Measurements from ENCODE around the gene COL2A1. TPM values are rescaled to one million over a fixed set of nuclear protein-coding genes. Genes with fewer than 3 reads are reported as not detected.

Gene COL2A1
- total and polyA plus RNA-seq, 5 donors from 2014 or later = not detected

DNA sequence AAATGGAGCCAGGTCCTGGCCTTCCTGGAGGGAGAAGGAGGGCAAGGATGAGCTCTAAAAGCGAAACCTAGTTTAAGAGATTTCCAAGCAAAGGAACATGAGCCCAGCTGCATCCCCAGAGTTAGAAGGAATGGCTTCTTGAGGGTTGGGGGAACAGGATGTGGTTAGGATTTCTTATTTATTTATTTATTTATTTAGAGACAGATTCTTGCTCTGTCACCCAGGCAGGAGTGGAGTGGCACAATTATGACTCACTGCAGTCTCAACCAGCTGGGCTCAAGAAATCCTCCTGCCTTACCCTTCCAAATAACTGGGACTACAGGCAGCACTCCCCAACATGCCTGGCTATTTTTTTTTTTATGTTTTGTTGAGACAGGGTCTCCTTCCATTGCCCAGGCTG is 66.2 kb downstream of the COL2A1 start:
- peaks cover 29% of the 10 kb centered on the region for H3K27me3 Mint-ChIP-seq
- H3K36me3 Mint-ChIP-seq = no peaks in the 10 kb centered on the region
- ATAC-seq (ENCODE audit: low read depth in 2 of 2) (no peak), DNase-seq (no peak)
- H3K4me1 Mint-ChIP-seq = peaks cover 0 to 5% (median 2%) of the 10 kb centered on the region in 4 donors
- Histone ChIP-seq H3K27me3 (ENCODE audit: control insufficient read depth, insufficient read depth, low read length) (no peaks in the 10 kb centered on the region), H3K27ac (ENCODE audit: insufficient read depth, low read length, poor library complexity, severe bottlenecking) (no peak overlapping the region), H3K4me3 (ENCODE audit: low read depth, low read length) (no peak overlapping the region), H3K4me1 (ENCODE audit: control insufficient read depth, insufficient read depth, low read length, poor library complexity, severe bottlenecking) (no peaks in the 10 kb centered on the region), H3K9me3 (ENCODE audit: control insufficient read depth in 2 of 2, low read length in 2 of 2) (no peaks in the 10 kb centered on the region), H3K36me3 (ENCODE audit: control insufficient read depth, insufficient read depth, low read length) (no peaks in the 10 kb centered on the region)
- H3K27ac Mint-ChIP-seq = no peak overlapping the region
- H3K4me3 Mint-ChIP-seq = no peak overlapping the region
- peaks cover 0 to 3% (median 0%) of the 10 kb centered on the region in 7 donors for H3K9me3 Mint-ChIP-seq

- peaks cover 0 to 3% (median 0%) of the 10 kb centered on the region in 7 donors for H3K9me3 Mint-ChIP-seq
- Histone ChIP-seq H3K4me3 (ENCODE audit: low read depth, low read length) (no peak overlapping the region), H3K27ac (ENCODE audit: insufficient read depth, low read length, poor library complexity, severe bottlenecking) (no peak overlapping the region), H3K4me1 (ENCODE audit: control insufficient read depth, insufficient read depth, low read length, poor library complexity, severe bottlenecking) (no peaks in the 10 kb centered on the region), H3K36me3 (ENCODE audit: control insufficient read depth, insufficient read depth, low read length) (no peaks in the 10 kb centered on the region), H3K9me3 (ENCODE audit: control insufficient read depth in 2 of 2, low read length in 2 of 2) (no peaks in the 10 kb centered on the region), H3K27me3 (ENCODE audit: control insufficient read depth, insufficient read depth, low read length) (peaks cover 4% of the 10 kb centered on the region)
- no peak overlapping the region for H3K4me3 Mint-ChIP-seq
- no peaks in the 10 kb centered on the region for H3K4me1 Mint-ChIP-seq
- no peak overlapping the region for H3K27ac Mint-ChIP-seq
- H3K36me3 Mint-ChIP-seq = no peaks in the 10 kb centered on the region
- H3K27me3 Mint-ChIP-seq = peaks cover 27% of the 10 kb centered on the region
- DNase-seq (no peak), ATAC-seq (ENCODE audit: low read depth in 2 of 2) (no peak)
Measured at GRCh38 chr12:47935184-47935583, 69.1 kb downstream of the COL2A1 start.

DNA sequence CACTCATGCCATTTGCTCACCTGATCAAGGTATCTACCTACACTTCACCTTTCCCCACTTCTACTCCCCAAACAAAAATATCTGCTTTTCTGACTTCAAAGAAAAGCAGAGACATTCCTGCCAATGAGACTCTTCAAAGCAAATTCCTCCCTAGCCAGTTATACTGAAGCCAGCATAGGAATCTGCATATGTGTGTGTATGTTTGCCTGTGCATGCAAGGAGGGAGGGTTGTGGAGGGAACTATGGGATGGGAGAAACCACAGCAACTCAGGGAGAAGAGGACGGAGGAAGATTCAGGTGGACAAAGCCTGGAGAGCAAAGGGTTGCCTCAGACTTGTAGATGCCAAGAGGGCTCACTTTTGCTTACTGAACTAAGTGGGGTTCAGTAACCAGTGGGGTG is 73.1 kb downstream of the COL2A1 start:
- Mint-ChIP-seq H3K36me3 (no peaks in the 10 kb centered on the region), H3K27me3 (peaks cover 22% of the 10 kb centered on the region), H3K27ac (no peak overlapping the region), H3K4me1 (no peaks in the 10 kb centered on the region), H3K9me3 (peaks cover 0 to 4% (median 0%) of the 10 kb centered on the region in 7 donors), H3K4me3 (no peak overlapping the region)
- ATAC-seq (ENCODE audit: low read depth in 2 of 2) = no peak
- Histone ChIP-seq H3K27me3 (ENCODE audit: control insufficient read depth, insufficient read depth, low read length) (peaks cover 4% of the 10 kb centered on the region), H3K36me3 (ENCODE audit: control insufficient read depth, insufficient read depth, low read length) (no peaks in the 10 kb centered on the region), H3K4me3 (ENCODE audit: low read depth, low read length) (no peak overlapping the region), H3K27ac (ENCODE audit: insufficient read depth, low read length, poor library complexity, severe bottlenecking) (no peak overlapping the region), H3K4me1 (ENCODE audit: control insufficient read depth, insufficient read depth, low read length, poor library complexity, severe bottlenecking) (no peaks in the 10 kb centered on the region), H3K9me3 (ENCODE audit: control insufficient read depth in 2 of 2, low read length in 2 of 2) (no peaks in the 10 kb centered on the region)
- no peak for DNase-seq

DNA sequence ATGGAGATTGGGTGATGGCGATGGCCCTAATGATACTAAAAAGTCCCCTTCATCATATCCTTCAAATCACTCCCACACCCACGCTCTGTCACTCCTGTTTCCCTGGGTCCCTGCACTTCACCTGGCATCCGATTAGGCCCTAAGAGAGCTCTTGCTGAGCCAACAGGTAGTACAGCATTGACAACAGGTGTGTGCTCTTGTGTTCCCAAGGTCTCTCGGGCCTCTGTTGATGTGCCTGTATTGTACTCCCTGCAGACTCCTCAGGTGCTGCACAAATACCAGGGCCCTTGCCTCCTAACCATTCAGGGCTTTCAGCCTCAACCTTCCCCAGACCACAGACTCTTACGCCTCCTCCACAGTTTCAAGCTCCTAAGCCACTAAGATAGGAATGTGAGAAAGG is 73.6 kb downstream of the COL2A1 start:
- H3K4me3 Mint-ChIP-seq = no peak overlapping the region

DNA sequence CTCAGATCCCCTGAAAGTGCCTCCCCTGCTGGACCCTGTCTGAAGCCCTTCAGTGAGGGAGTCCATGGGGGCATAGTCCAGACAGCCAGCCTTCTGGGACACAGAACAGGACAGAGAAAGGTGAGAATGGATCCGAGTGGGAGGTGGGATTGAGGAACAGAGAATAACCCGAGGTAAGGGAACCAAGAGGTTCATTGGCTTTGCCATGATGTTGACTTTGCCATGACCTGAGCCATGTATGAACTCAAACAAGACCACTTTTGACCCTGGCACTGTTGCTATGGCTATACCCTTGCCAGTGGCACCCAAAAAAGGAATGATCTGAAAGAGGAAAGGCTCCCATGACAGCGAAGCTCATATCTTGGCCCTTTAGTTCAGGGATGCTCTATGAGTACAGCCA is 76.9 kb downstream of the COL2A1 start:
- DNase-seq = no peak

More for the DNA sequence above, 73.6 kb downstream of the COL2A1 start:
- Mint-ChIP-seq H3K27me3 (peaks cover 18% of the 10 kb centered on the region), H3K9me3 (peaks cover 0 to 4% (median 0%) of the 10 kb centered on the region in 7 donors), H3K36me3 (no peaks in the 10 kb centered on the region), H3K4me1 (no peaks in the 10 kb centered on the region), H3K27ac (no peak overlapping the region)
- no peaks in the 10 kb centered on the region for H3K4me1 ChIP-seq (ENCODE audit: control insufficient read depth, insufficient read depth, low read length, poor library complexity, severe bottlenecking)
- H3K27me3 ChIP-seq (ENCODE audit: control insufficient read depth, insufficient read depth, low read length) = peaks cover 4% of the 10 kb centered on the region
- ATAC-seq (ENCODE audit: low read depth in 2 of 2) = no peak
- no peak overlapping the region for H3K4me3 ChIP-seq (ENCODE audit: low read depth, low read length)
- H3K27ac ChIP-seq (ENCODE audit: insufficient read depth, low read length, poor library complexity, severe bottlenecking) = no peak overlapping the region
- DNase-seq = no peak
- H3K36me3 ChIP-seq (ENCODE audit: control insufficient read depth, insufficient read depth, low read length) = no peaks in the 10 kb centered on the region
- H3K9me3 ChIP-seq (ENCODE audit: control insufficient read depth in 2 of 2, low read length in 2 of 2) = no peaks in the 10 kb centered on the region

More for the DNA sequence above, 76.9 kb downstream of the COL2A1 start:
- Mint-ChIP-seq H3K4me3 (no peak overlapping the region), H3K36me3 (no peaks in the 10 kb centered on the region), H3K9me3 (peaks cover 0 to 4% (median 0%) of the 10 kb centered on the region in 7 donors), H3K27me3 (peaks cover 28% of the 10 kb centered on the region), H3K4me1 (no peaks in the 10 kb centered on the region), H3K27ac (no peak overlapping the region)
- no peaks in the 10 kb centered on the region for H3K9me3 ChIP-seq (ENCODE audit: control insufficient read depth in 2 of 2, low read length in 2 of 2)
- no peaks in the 10 kb centered on the region for H3K4me1 ChIP-seq (ENCODE audit: control insufficient read depth, insufficient read depth, low read length, poor library complexity, severe bottlenecking)
- H3K27ac ChIP-seq (ENCODE audit: insufficient read depth, low read length, poor library complexity, severe bottlenecking) = no peak overlapping the region
- no peaks in the 10 kb centered on the region for H3K36me3 ChIP-seq (ENCODE audit: control insufficient read depth, insufficient read depth, low read length)
- no peak for ATAC-seq (ENCODE audit: low read depth in 2 of 2)
- H3K4me3 ChIP-seq (ENCODE audit: low read depth, low read length) = no peak overlapping the region
- peaks cover 9% of the 10 kb centered on the region for H3K27me3 ChIP-seq (ENCODE audit: control insufficient read depth, insufficient read depth, low read length)

Other genes starting within 250 kb of the COL2A1 start
- 0.79 TPM for gene RAPGEF3, start 245.6 kb downstream of the COL2A1 start, total RNA-seq
- gene RAPGEF3, start 245.6 kb downstream of the COL2A1 start, polyA plus RNA-seq = under 1 TPM in 2 of 4 donors, not detected in 2; 0.10 to 0.14 TPM
- 4.9 TPM for gene SLC48A1, start 231.2 kb downstream of the COL2A1 start, total RNA-seq
- 10 to 100 TPM in 1 of 4 donors, 1 to 10 TPM in 3; 7.3 to 12.7 (median 8.7) TPM for gene SLC48A1, start 231.2 kb downstream of the COL2A1 start, polyA plus RNA-seq
- 163 TPM for gene HDAC7, start 184.6 kb downstream of the COL2A1 start, total RNA-seq
- 10 to 100 TPM; 14.0 to 15.4 (median 15.3) TPM for gene HDAC7, start 184.6 kb downstream of the COL2A1 start, polyA plus RNA-seq
- 2.9 TPM for gene VDR, start 99.5 kb downstream of the COL2A1 start, total RNA-seq
- 1 to 10 TPM; 1.6 to 4.5 (median 2.5) TPM for gene VDR, start 99.5 kb downstream of the COL2A1 start, polyA plus RNA-seq
- gene TMEM106C, start 40.9 kb downstream of the COL2A1 start, total RNA-seq = 26.4 TPM
- 10 to 100 TPM; 54.1 to 74.8 (median 68.8) TPM for gene TMEM106C, start 40.9 kb downstream of the COL2A1 start, polyA plus RNA-seq
- gene SENP1, start 101.6 kb upstream of the COL2A1 start, total RNA-seq = 25.1 TPM
- gene SENP1, start 101.6 kb upstream of the COL2A1 start, polyA plus RNA-seq = 10 to 100 TPM; 10.7 to 14.6 (median 12.0) TPM
- gene PFKM, start 114.9 kb upstream of the COL2A1 start, total RNA-seq = 13.6 TPM
- 1 to 10 TPM; 4.6 to 6.4 (median 5.4) TPM for gene PFKM, start 114.9 kb upstream of the COL2A1 start, polyA plus RNA-seq
- gene ASB8, start 153.0 kb upstream of the COL2A1 start, total RNA-seq = 46.6 TPM
- gene ASB8, start 153.0 kb upstream of the COL2A1 start, polyA plus RNA-seq = 100 to 1,000 TPM in 1 of 4 donors, 10 to 100 TPM in 3; 73.2 to 121 (median 90.0) TPM
- gene CCDC184, start 179.2 kb upstream of the COL2A1 start, total RNA-seq = 1.6 TPM
- gene CCDC184, start 179.2 kb upstream of the COL2A1 start, polyA plus RNA-seq = under 1 TPM; 0.15 to 0.24 (median 0.18) TPM
- not detected for gene OR10AD1, start 198.8 kb upstream of the COL2A1 start, total RNA-seq
- gene OR10AD1, start 198.8 kb upstream of the COL2A1 start, polyA plus RNA-seq = under 1 TPM in 1 of 4 donors, not detected in 3; 0.22 TPM